ENCODE measurements around the gene CRY2. TPM values are rescaled to one million over a fixed set of nuclear protein-coding genes. Genes with fewer than 3 reads are reported as not detected.
A peak's percentile ranks its signal among the peaks of the same experiment; 100 is the strongest.

The CRY2 gene
- total RNA-seq, 6 experiments from 2014 or later, result 19.6 to 104 (median 31.5) TPM

- TF ChIP-seq POLR2A (IDR thresholded peaks at IDR 0.05), result no peak
- intact Hi-C loops (cut with DNase I), result no loop called here
- DNase-seq, result no peak
- Histone ChIP-seq H3K4me3 (no peak overlapping the region), H3K4me1 (peaks cover 0 to 13% (median 4%) of the 10 kb centered on the region in 4 donors), H3K27ac (no peak overlapping the region), H3K9me3 (no peaks in the 10 kb centered on the region), H3K27me3 (no peaks in the 10 kb centered on the region), H3K36me3 (peaks cover 5 to 90% (median 65%) of the 10 kb centered on the region in 4 donors)
- ATAC-seq, result no peak
These were observed 16.8 kb downstream of the CRY2 start for GRCh38 chr11:45864041-45864440.

GRCh38 chr11:45869551-45869950 is 22.3 kb downstream of the CRY2 start:
- H3K36me3 ChIP-seq, result peaks cover 5 to 100% (median 69%) of the 10 kb centered on the region in 4 donors
- no peak overlapping the region for H3K27ac ChIP-seq
- DNase-seq, result no peak
- no peak for TF ChIP-seq CTCF (IDR thresholded peaks at IDR 0.05)
- no peak for TF ChIP-seq POLR2A (IDR thresholded peaks at IDR 0.05)
- H3K4me3 ChIP-seq, result no peak overlapping the region
- H3K27me3 ChIP-seq, result no peaks in the 10 kb centered on the region
- intact Hi-C loops (cut with DNase I), result no loop called here
- no peaks in the 10 kb centered on the region for H3K4me1 ChIP-seq
- no CpG with 5 or more reads among the region's 12 CpGs for WGBS (ENCODE audit: insufficient coverage, low coverage, low lambda C conversion rate, missing lambda C conversion rate)
- no peak for ATAC-seq
- no peaks in the 10 kb centered on the region for H3K9me3 ChIP-seq

- TF ChIP-seq CTCF (IDR thresholded peaks at IDR 0.05) (no peak), POLR2A (IDR thresholded peaks at IDR 0.05) (no peak)
These were observed 23.4 kb downstream of the CRY2 start for GRCh38 chr11:45870706-45871105.

GRCh38 chr11:45871638-45872037 is 24.4 kb downstream of the CRY2 start:
- DNase-seq, result no peak
- intact Hi-C loops (cut with DNase I), result no loop called here
- no CpG with 5 or more reads among the region's 2 CpGs for WGBS (ENCODE audit: insufficient coverage, low coverage, low lambda C conversion rate, missing lambda C conversion rate)
- H3K36me3 ChIP-seq, result peaks cover 5 to 90% (median 66%) of the 10 kb centered on the region in 4 donors
- no peaks in the 10 kb centered on the region for H3K27me3 ChIP-seq
- no peak overlapping the region for H3K4me3 ChIP-seq
- H3K4me1 ChIP-seq, result no peaks in the 10 kb centered on the region
- TF ChIP-seq CTCF (IDR thresholded peaks at IDR 0.05), result no peak
- no peak for TF ChIP-seq POLR2A (IDR thresholded peaks at IDR 0.05)
- no peak for ATAC-seq
- H3K9me3 ChIP-seq, result no peaks in the 10 kb centered on the region
- no peak overlapping the region for H3K27ac ChIP-seq

More at GRCh38 chr11:45870706-45871105, 23.4 kb downstream of the CRY2 start:
- Histone ChIP-seq H3K4me3 (no peak overlapping the region), H3K36me3 (peaks cover 5 to 96% (median 67%) of the 10 kb centered on the region in 4 donors), H3K4me1 (no peaks in the 10 kb centered on the region), H3K27me3 (no peaks in the 10 kb centered on the region), H3K9me3 (no peaks in the 10 kb centered on the region), H3K27ac (no peak overlapping the region)
- 13% methylated on average over 1 of the region's 4 CpGs for WGBS (ENCODE audit: insufficient coverage, low coverage, low lambda C conversion rate, missing lambda C conversion rate)
- no peak for ATAC-seq
- intact Hi-C loops (cut with DNase I), result no loop called here
- no peak for DNase-seq

GRCh38 chr11:45872651-45873356 is 25.5 kb downstream of the CRY2 start:
- DNase-seq, result no peak
- no peak for TF ChIP-seq POLR2A (IDR thresholded peaks at IDR 0.05)
- TF ChIP-seq CTCF (IDR thresholded peaks at IDR 0.05), result peak; percentile 43 to 61 (median 48)
- H3K4me1 ChIP-seq, result no peaks in the 10 kb centered on the region
- peak; percentile 71 to 85 (median 77) for ATAC-seq
- no peaks in the 10 kb centered on the region for H3K27me3 ChIP-seq
- H3K9me3 ChIP-seq, result no peaks in the 10 kb centered on the region
- peaks cover 5 to 90% (median 61%) of the 10 kb centered on the region in 4 donors for H3K36me3 ChIP-seq
- no peak overlapping the region for H3K4me3 ChIP-seq
- intact Hi-C loops (cut with DNase I), result no loop called here
- no peak overlapping the region for H3K27ac ChIP-seq
- 53% methylated on average over 3 of the region's 9 CpGs for WGBS (ENCODE audit: insufficient coverage, low coverage, low lambda C conversion rate, missing lambda C conversion rate)
